Hepatocyte (in vitro differentiated cells): ENCODE measurements around the gene ZPR1. TPM values are rescaled to one million over a fixed set of nuclear protein-coding genes. Genes with fewer than 3 reads are reported as not detected.

ENCODE experiments used
- DNase-seq: peaks from one replicate; pipeline ENCODE4 v3.0.0-alpha.2; 2016; ENCODE audit warnings: low spot score
- H2AFZ ChIP-seq: fragments of 200-600 bp; sonication (generic); 2 replicates; pipeline ENCODE4 v1.6.0; 2016; ENCODE audit warnings: antibody characterized with exemption, mild to moderate bottlenecking
- H3K27ac ChIP-seq: fragments of 200-600 bp; sonication (generic); 2 replicates; pipeline ENCODE4 v1.5.1; 2016; ENCODE audit warnings: mild to moderate bottlenecking
- H3K27me3 ChIP-seq: fragments of 200-600 bp; sonication (generic); 2 replicates; pipeline ENCODE4 v1.6.1; 2016
- H3K36me3 ChIP-seq: fragments of 200-600 bp; sonication (generic); replicated peaks from 2 replicates; pipeline ENCODE4 v1.5.1; 2016; ENCODE audit warnings: low read depth; ENCODE audit not compliant: insufficient read depth
- H3K4me1 ChIP-seq: fragments of 200-600 bp; sonication (generic); 2 replicates; pipeline ENCODE4 v1.5.1; 2016; ENCODE audit warnings: mild to moderate bottlenecking, moderate library complexity; ENCODE audit not compliant: insufficient read depth
- H3K4me2 ChIP-seq: fragments of 200-600 bp; sonication (generic); 2 replicates; pipeline ENCODE4 v1.6.0; 2016
- H3K4me3 ChIP-seq: fragments of 200-600 bp; sonication (generic); 2 replicates; pipeline ENCODE4 v1.5.1; 2016; ENCODE audit warnings: mild to moderate bottlenecking
- H3K79me2 ChIP-seq: fragments of 200-600 bp; sonication (generic); 2 replicates; pipeline ENCODE4 v1.6.0; 2017; ENCODE audit warnings: mild to moderate bottlenecking
- H3K9me2 ChIP-seq: fragments of 200-600 bp; sonication (generic); replicated peaks from 2 replicates; pipeline ENCODE4 v1.6.0; 2017; ENCODE audit warnings: mild to moderate bottlenecking; ENCODE audit not compliant: insufficient read depth
- H3K9me3 ChIP-seq: fragments of 200-600 bp; sonication (generic); 2 replicates; pipeline ENCODE4 v1.5.1; 2016; ENCODE audit warnings: low read depth, mild to moderate bottlenecking
- H4K20me1 ChIP-seq: fragments of 200-600 bp; sonication (generic); 2 replicates; pipeline ENCODE4 v1.6.0; 2016; ENCODE audit warnings: mild to moderate bottlenecking; ENCODE audit not compliant: insufficient read depth, poor library complexity, severe bottlenecking
- CTCF ChIP-seq: fragments of 200-600 bp; sonication (generic); IDR thresholded peaks from 2 replicates; pipeline ENCODE4 v1.5.1; 2016; ENCODE audit warnings: antibody characterized with exemption, mild to moderate bottlenecking; ENCODE audit not compliant: poor library complexity
- EZH2 ChIP-seq: fragments of 200-600 bp; sonication (generic); IDR thresholded peaks from 2 replicates; pipeline ENCODE4 v1.6.1; 2016; ENCODE audit warnings: antibody characterized with exemption, mild to moderate bottlenecking, borderline replicate concordance
- EZH2phosphoT487 ChIP-seq: fragments of 200-600 bp; sonication (generic); IDR thresholded peaks from one replicate; pipeline ENCODE4 v1.6.1; 2018; ENCODE audit warnings: antibody characterized with exemption, mild to moderate bottlenecking, low read depth, moderate library complexity; ENCODE audit not compliant: unreplicated experiment, severe bottlenecking
- WGBS: methylation state at CpG from one replicate; pipeline ENCODE4 v1.1.6; 2016; ENCODE audit warnings: low lambda C conversion rate; ENCODE audit errors: missing lambda C conversion rate; 5-methylcytosine and 5-hydroxymethylcytosine counted together
- polyA plus RNA-seq: library from polyadenylated mRNA; unstranded; fragments of >200 nt; fragmentation: Nextera tagmentation; extraction: Ambion mirVana; gene quantifications from 2 replicates; pipeline ENCODE4 v1.2.1, GENCODE V29; 2016
- total RNA-seq: library from RNA; depleted of rRNA; stranded (reverse); fragments of >200 nt; gene quantifications from 2 replicates; pipeline ENCODE4 v1.2.3, GENCODE V29; 2014

The ZPR1 gene, protein sequence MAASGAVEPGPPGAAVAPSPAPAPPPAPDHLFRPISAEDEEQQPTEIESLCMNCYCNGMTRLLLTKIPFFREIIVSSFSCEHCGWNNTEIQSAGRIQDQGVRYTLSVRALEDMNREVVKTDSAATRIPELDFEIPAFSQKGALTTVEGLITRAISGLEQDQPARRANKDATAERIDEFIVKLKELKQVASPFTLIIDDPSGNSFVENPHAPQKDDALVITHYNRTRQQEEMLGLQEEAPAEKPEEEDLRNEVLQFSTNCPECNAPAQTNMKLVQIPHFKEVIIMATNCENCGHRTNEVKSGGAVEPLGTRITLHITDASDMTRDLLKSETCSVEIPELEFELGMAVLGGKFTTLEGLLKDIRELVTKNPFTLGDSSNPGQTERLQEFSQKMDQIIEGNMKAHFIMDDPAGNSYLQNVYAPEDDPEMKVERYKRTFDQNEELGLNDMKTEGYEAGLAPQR
- 38.3 and 38.6 TPM in 2 replicates for total RNA-seq
- 50.1 and 53.3 TPM in 2 replicates for polyA plus RNA-seq

DNA sequence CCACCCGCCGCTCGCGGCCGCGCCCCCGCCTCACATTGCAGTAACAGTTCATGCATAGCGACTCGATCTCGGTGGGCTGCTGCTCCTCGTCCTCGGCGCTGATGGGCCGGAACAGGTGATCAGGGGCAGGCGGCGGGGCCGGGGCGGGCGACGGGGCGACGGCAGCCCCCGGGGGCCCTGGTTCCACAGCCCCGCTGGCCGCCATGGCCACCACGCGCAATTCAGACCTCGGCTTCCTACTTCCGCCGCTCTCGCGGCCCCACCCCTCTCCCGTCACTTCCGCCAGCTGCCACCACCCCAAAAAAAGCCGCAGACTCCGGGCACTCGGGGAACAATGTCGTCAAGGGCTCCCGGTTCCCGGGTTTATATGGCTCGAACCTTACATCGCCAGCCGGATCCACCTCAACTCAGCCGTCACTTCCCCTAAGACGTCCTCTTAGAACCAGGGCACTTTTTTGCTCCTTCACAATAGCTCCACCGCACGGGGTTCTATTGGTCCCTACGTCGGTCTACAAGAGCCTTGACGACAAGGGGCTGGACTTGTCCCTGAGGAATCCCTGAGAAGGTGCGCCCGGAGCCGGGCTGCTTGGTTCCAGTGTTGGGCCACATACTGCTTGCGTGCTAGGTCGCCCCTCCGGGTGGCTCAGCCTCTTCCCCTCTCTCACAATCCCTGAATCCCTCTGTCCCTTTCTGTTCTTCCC lies at the start of gene ZPR1:
TSS of gene ZPR1 (minus strand) at position 238 of the 701 bp plus-strand sequence. CDS start at position 205, 33 bp downstream.
- no peaks in the 10 kb centered on the region for H3K27me3 ChIP-seq
- H3K27ac ChIP-seq = peak within 1 kb of the TSS; percentile 92
- no peak for TF ChIP-seq EZH2
- TF ChIP-seq CTCF = no peak
- H3K9me3 ChIP-seq = no peaks in the 10 kb centered on the region
- peaks cover 12% of the 10 kb centered on the region for H3K4me1 ChIP-seq
- peak within 1 kb of the TSS; percentile 53 for H2AFZ ChIP-seq
- no peaks in the 10 kb centered on the region for H4K20me1 ChIP-seq
- 2% methylated on average over 37 of the region's 56 CpGs for WGBS
- peak; percentile 88 for DNase-seq
- H3K9me2 ChIP-seq = no peaks in the 10 kb centered on the region
- H3K4me2 ChIP-seq = peak within 1 kb of the TSS; percentile 90
- H3K4me3 ChIP-seq = peak within 1 kb of the TSS; percentile 31
- H3K79me2 ChIP-seq = peaks cover 16% of the 10 kb centered on the region
- no peaks in the 10 kb centered on the region for H3K36me3 ChIP-seq

DNA sequence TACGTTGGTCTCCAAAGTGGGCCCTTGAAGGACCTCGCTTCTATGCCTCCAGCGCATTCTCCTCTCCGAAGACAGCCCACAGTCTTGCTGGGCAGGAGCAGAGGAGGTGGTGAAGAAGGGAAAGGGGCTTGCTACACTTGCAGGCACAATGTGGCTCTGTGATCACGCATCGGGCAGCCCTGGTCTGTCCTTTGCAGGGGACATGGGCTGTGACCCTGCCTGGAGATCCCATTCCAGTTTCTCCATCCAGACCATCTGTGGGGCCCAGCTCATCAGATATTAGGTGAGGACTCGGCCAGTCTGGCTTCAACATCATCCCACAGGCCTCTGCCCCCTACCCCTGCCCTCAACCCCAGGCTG lies 48.8 kb upstream of the ZPR1 start:
- TF ChIP-seq EZH2 (no peak), CTCF (no peak), EZH2phosphoT487 (no peak)
- WGBS = 86% methylated on average over 7 of the region's 7 CpGs
- Histone ChIP-seq H3K9me2 (no peaks in the 10 kb centered on the region), H2AFZ (no peak overlapping the region), H3K27ac (peak overlapping the region; percentile 88), H3K4me2 (peak overlapping the region; percentile 83), H3K27me3 (no peaks in the 10 kb centered on the region), H3K36me3 (no peaks in the 10 kb centered on the region), H4K20me1 (no peaks in the 10 kb centered on the region), H3K4me3 (no peak overlapping the region), H3K9me3 (no peaks in the 10 kb centered on the region), H3K4me1 (peaks cover 39% of the 10 kb centered on the region), H3K79me2 (peaks cover 5% of the 10 kb centered on the region)
- DNase-seq = no peak

GRCh38 chr11:116835791-116836631 lies 48.2 kb upstream of the ZPR1 start:
- no peaks in the 10 kb centered on the region for H3K36me3 ChIP-seq
- 14% methylated on average over 57 of the region's 57 CpGs for WGBS
- peaks cover 5% of the 10 kb centered on the region for H3K79me2 ChIP-seq
- peak overlapping the region; percentile 88 for H3K27ac ChIP-seq
- TF ChIP-seq CTCF (peak; percentile 65), EZH2 (no peak)
- no peaks in the 10 kb centered on the region for H3K9me3 ChIP-seq
- H3K27me3 ChIP-seq = no peaks in the 10 kb centered on the region
- H3K4me2 ChIP-seq = peak overlapping the region; percentile 83
- no peak overlapping the region for H3K4me3 ChIP-seq
- no peaks in the 10 kb centered on the region for H3K9me2 ChIP-seq
- DNase-seq = peak; percentile 95
- H4K20me1 ChIP-seq = no peaks in the 10 kb centered on the region
- H2AFZ ChIP-seq = peak overlapping the region; percentile 61
- H3K4me1 ChIP-seq = peaks cover 39% of the 10 kb centered on the region
